CD8-positive, alpha-beta memory T cell (primary cell): Measurements from ENCODE around the gene CFAP157. TPM values are rescaled to one million over a fixed set of nuclear protein-coding genes. Genes with fewer than 3 reads are reported as not detected.
A peak's percentile ranks its signal among the peaks of the same experiment; 100 is the strongest.

ENCODE experiments used
- CTCF ChIA-PET: fragments of 350-600 bp; sonication (Branson Sonifier 250); formaldehyde crosslinking; loops from one replicate; lab custom pipeline; 2021; ENCODE audit warnings: antibody characterized with exemption; lab: Charles Lee
- POLR2A ChIA-PET: fragments of 350-600 bp; sonication (Branson Sonifier 250); formaldehyde crosslinking; loops from one replicate; lab custom pipeline; 2021; ENCODE audit warnings: antibody characterized with exemption; lab: Charles Lee
- DNase-seq, 5 donors: peaks; one replicate each; pipeline versions ENCODE4 v3.0.0 to v3.0.0-alpha.2; 2020 to 2022; ENCODE audit warnings: mixed read lengths in 1 of 5
- H3K27ac ChIP-seq: one replicate; pipeline ENCODE4 v1.7.0; 2013; ENCODE audit warnings: low read depth, mild to moderate bottlenecking, low read length, moderate library complexity
- H3K27me3 ChIP-seq: 2 replicates; pipeline ENCODE4 v1.7.0; 2013; ENCODE audit warnings: low read length, mild to moderate bottlenecking; ENCODE audit not compliant: insufficient read depth, poor library complexity, severe bottlenecking
- H3K36me3 ChIP-seq: 2 replicates; pipeline ENCODE4 v1.7.0; 2013; ENCODE audit warnings: mild to moderate bottlenecking, low read length, moderate library complexity; ENCODE audit not compliant: insufficient read depth
- H3K4me1 ChIP-seq: 2 replicates; pipeline ENCODE4 v1.7.0; 2013; ENCODE audit warnings: mild to moderate bottlenecking, low read length, moderate library complexity; ENCODE audit not compliant: insufficient read depth
- H3K4me3 ChIP-seq: 2 replicates; pipeline ENCODE4 v1.7.0; 2013; ENCODE audit warnings: mild to moderate bottlenecking, low read length
- H3K9me3 ChIP-seq: 2 replicates; pipeline ENCODE4 v1.7.0; 2013; ENCODE audit warnings: mild to moderate bottlenecking, low read length
- H3K27ac Mint-ChIP-seq, 8 donors: one replicate each; pipeline ENCODE4 v1.8.0; 2020 to 2021; ENCODE audit warnings: mixed read lengths in 8 of 8, mild to moderate bottlenecking in 6 of 8, inconsistent platforms in 3 of 8, moderate library complexity in 3 of 8
- H3K27me3 Mint-ChIP-seq, 2 donors: one replicate each; pipeline ENCODE4 v1.8.0; 2020 to 2021; ENCODE audit warnings: mixed read lengths in 2 of 2, mild to moderate bottlenecking in 1 of 2, moderate library complexity in 1 of 2
- H3K36me3 Mint-ChIP-seq, 3 donors: one replicate each; pipeline ENCODE4 v1.8.0; 2020 to 2021; ENCODE audit warnings: mixed read lengths in 3 of 3, inconsistent platforms in 1 of 3, mild to moderate bottlenecking in 1 of 3
- H3K4me1 Mint-ChIP-seq, 3 donors: one replicate each; pipeline ENCODE4 v1.8.0; 2020 to 2021; ENCODE audit warnings: mixed read lengths in 3 of 3, inconsistent platforms in 1 of 3, mild to moderate bottlenecking in 1 of 3
- H3K4me3 Mint-ChIP-seq, 7 donors: one replicate each; pipeline ENCODE4 v1.8.0; 2020 to 2021; ENCODE audit warnings: mixed read lengths in 7 of 7, mild to moderate bottlenecking in 6 of 7, moderate library complexity in 4 of 7, inconsistent platforms in 2 of 7
- H3K9me3 Mint-ChIP-seq, 5 donors: one replicate each; pipeline ENCODE4 v1.8.0; 2020 to 2022; ENCODE audit warnings: mixed read lengths in 5 of 5, mild to moderate bottlenecking in 3 of 5, moderate library complexity in 2 of 5, inconsistent platforms in 1 of 5
- polyA plus RNA-seq: library from polyadenylated mRNA; unstranded; fragments of 300-500 nt; fragmentation: Illumina TruSeq; gene quantifications from one replicate; pipeline ENCODE4 v1.2.3, GENCODE V29; 2021
- total RNA-seq, 2 experiments: library from RNA; stranded (reverse); gene quantifications; one replicate each; pipeline ENCODE4 v1.2.3, GENCODE V29; 2021

CFAP157 gene
- total and polyA plus RNA-seq, 3 experiments from 2014 or later = 0.33 TPM; not detected in 2

DNA sequence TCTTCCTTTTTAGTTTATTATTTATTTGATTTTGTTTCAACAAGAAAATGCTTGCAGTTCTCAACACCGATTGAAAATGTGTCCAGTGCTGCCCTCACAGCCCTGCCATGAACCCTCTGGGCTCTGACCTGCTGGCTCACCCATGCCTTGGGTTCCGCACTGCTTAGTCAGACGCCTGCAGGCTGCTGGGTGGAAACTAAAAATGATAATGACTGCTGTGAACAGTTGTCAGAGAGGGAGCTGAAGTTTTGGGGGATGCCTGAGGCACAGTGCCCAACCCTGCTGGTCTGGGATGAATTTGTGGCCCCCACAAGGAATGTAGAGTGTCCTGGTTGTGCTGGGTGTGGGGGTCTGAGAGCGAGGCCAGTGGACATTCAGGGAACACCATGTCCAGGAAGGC lies 22.2 kb upstream of the CFAP157 start:
- Mint-ChIP-seq H3K27ac (no peak overlapping the region), H3K9me3 (no peaks in the 10 kb centered on the region)
- POLR2A ChIA-PET = no interaction called here

GRCh38 chr9:127686461-127687393 lies 20.1 kb upstream of the CFAP157 start:
- ChIA-PET POLR2A (no interaction called here), CTCF (interaction anchor here (1.0 to 1.5 kb wide), 2 partner anchors 48 to 101 kb away, joined by 3 read pairs; partner anchors contain the start of gene TOR2A)
- Histone ChIP-seq H3K36me3 (no peaks in the 10 kb centered on the region), H3K9me3 (no peaks in the 10 kb centered on the region), H3K27ac (no peak overlapping the region), H3K4me1 (no peaks in the 10 kb centered on the region), H3K4me3 (no peak overlapping the region), H3K27me3 (no peaks in the 10 kb centered on the region)
- Mint-ChIP-seq H3K4me3 (no peak overlapping the region), H3K36me3 (peaks cover 0 to 26% (median 5%) of the 10 kb centered on the region in 3 donors), H3K27me3 (peaks cover 0 to 2% of the 10 kb centered on the region in 2 donors), H3K27ac (peak overlapping the region in 4 of 8 donors; percentile 23 to 63 (median 38)), H3K4me1 (no peaks in the 10 kb centered on the region), H3K9me3 (no peaks in the 10 kb centered on the region)
- DNase-seq = no peak

More for the DNA sequence above, 22.2 kb upstream of the CFAP157 start:
- Histone ChIP-seq H3K36me3 (no peaks in the 10 kb centered on the region), H3K27ac (no peak overlapping the region), H3K9me3 (no peaks in the 10 kb centered on the region), H3K4me3 (no peak overlapping the region), H3K4me1 (no peaks in the 10 kb centered on the region), H3K27me3 (no peaks in the 10 kb centered on the region)
- H3K36me3 Mint-ChIP-seq = peaks cover 0 to 24% (median 6%) of the 10 kb centered on the region in 3 donors
- H3K27me3 Mint-ChIP-seq = peaks cover 0 to 2% of the 10 kb centered on the region in 2 donors
- no peaks in the 10 kb centered on the region for H3K4me1 Mint-ChIP-seq
- CTCF ChIA-PET = no interaction called here
- DNase-seq = no peak
- H3K4me3 Mint-ChIP-seq = no peak overlapping the region

DNA sequence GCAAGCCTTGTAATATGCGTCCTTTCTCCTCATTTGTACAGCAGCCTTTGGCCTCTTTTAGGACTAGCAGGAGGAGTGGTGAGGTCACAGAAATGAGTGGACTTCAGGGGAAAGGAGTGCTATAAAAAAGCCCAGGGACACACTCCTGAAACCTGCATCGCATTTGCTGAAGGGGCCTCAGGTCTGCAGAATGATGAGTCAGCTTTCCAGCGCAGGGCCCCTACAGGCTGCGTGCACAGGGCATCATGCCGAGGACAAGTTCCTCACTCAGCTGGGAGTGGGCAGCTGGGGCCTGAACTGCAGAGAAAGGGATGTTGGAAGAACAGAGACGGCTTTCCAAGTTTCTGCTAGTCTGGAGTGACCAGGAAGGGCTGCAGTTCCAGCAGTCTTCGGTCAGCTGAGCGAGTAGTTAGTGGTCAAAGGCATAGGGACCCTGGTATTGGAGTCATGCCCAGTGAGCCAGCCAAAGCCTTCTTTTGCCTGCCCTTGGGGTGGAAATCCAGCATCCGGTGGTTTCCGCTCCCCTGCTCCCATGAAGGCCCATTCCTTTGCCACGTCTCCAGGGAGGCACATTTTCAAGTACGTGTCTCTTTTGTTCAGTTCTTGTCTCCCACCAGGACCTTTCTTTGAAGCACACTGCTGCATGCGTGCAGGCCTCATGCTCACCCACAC lies 17.3 kb upstream of the CFAP157 start:
- no peaks in the 10 kb centered on the region for H3K4me1 ChIP-seq
- Mint-ChIP-seq H3K4me3 (no peak overlapping the region), H3K36me3 (peaks cover 0 to 22% (median 2%) of the 10 kb centered on the region in 3 donors), H3K9me3 (no peaks in the 10 kb centered on the region), H3K27me3 (peaks cover 0 to 4% of the 10 kb centered on the region in 2 donors), H3K4me1 (no peaks in the 10 kb centered on the region), H3K27ac (peak overlapping the region in 2 of 8 donors; percentile 38 to 56)
- no peak overlapping the region for H3K27ac ChIP-seq
- no peaks in the 10 kb centered on the region for H3K27me3 ChIP-seq
- ChIA-PET POLR2A (no interaction called here), CTCF (interaction anchor here (1.1 kb wide), 1 partner anchor 102 kb away, joined by 3 read pairs; no protein-coding TSS in a partner anchor)
- DNase-seq = peak in 1 of 5 donors; percentile 13
- H3K36me3 ChIP-seq = no peaks in the 10 kb centered on the region
- no peaks in the 10 kb centered on the region for H3K9me3 ChIP-seq
- no peak overlapping the region for H3K4me3 ChIP-seq

DNA sequence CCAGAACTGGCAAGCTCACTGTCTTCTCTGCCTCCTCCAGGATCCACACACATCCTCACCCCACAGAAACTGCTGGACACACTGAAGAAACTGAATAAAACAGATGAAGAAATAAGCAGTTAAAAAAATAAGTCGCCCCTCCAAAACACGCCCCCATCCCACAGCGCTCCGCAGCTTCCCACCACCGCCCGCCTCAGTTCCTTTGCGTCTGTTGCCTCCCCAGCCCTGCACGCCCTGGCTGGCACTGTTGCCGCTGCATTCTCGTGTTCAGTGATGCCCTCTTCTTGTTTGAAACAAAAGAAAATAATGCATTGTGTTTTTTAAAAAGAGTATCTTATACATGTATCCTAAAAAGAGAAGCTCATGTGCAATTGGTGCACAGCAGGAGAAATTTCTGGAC lies 16.1 kb upstream of the CFAP157 start:
- Histone ChIP-seq H3K27ac (no peak overlapping the region), H3K27me3 (no peaks in the 10 kb centered on the region), H3K36me3 (no peaks in the 10 kb centered on the region), H3K4me3 (no peak overlapping the region), H3K9me3 (no peaks in the 10 kb centered on the region), H3K4me1 (no peaks in the 10 kb centered on the region)
- ChIA-PET CTCF (no interaction called here), POLR2A (interaction anchor here (0.6 kb wide), 1 partner anchor 231 kb away, joined by 3 read pairs; no protein-coding TSS in a partner anchor)
- H3K27me3 Mint-ChIP-seq = peaks cover 0 to 4% of the 10 kb centered on the region in 2 donors
- peak overlapping the region in 1 of 8 donors; percentile 75 for H3K27ac Mint-ChIP-seq
- no peak for DNase-seq
- peaks cover 0 to 22% (median 2%) of the 10 kb centered on the region in 3 donors for H3K36me3 Mint-ChIP-seq
- no peak overlapping the region for H3K4me3 Mint-ChIP-seq
- no peaks in the 10 kb centered on the region for H3K9me3 Mint-ChIP-seq
- H3K4me1 Mint-ChIP-seq = no peaks in the 10 kb centered on the region

DNA sequence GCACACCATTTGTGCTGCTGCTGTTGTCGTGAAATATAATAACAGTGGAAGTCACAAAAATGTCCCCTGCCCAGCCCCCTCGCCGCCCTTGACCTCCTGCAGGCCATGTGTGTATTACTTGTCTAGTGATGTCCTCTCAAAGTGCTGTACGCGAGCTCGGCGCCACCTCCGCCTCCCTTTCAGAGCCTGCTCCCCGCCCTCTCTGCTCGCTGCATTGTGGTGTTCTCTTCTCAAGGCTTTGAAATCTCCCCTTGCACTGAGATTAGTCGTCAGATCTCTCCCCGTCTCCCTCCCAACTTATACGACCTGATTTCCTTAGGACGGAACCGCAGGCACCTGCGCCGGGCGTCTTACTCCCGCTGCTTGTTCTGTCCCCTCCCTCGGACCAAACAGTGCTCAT lies 14.7 kb upstream of the CFAP157 start:
- Histone ChIP-seq H3K4me1 (no peaks in the 10 kb centered on the region), H3K27ac (no peak overlapping the region), H3K9me3 (no peaks in the 10 kb centered on the region), H3K4me3 (no peak overlapping the region), H3K36me3 (no peaks in the 10 kb centered on the region), H3K27me3 (no peaks in the 10 kb centered on the region)
- H3K27me3 Mint-ChIP-seq = peaks cover 0 to 4% of the 10 kb centered on the region in 2 donors
- peak overlapping the region in 1 of 8 donors; percentile 17 for H3K27ac Mint-ChIP-seq
- ChIA-PET CTCF (interaction anchor here (0.9 kb wide), 1 partner anchor 35 kb away, joined by 3 read pairs; no protein-coding TSS in a partner anchor), POLR2A (no interaction called here)
- H3K36me3 Mint-ChIP-seq = peaks cover 0 to 22% (median 0%) of the 10 kb centered on the region in 3 donors
- H3K9me3 Mint-ChIP-seq = no peaks in the 10 kb centered on the region
- H3K4me1 Mint-ChIP-seq = no peaks in the 10 kb centered on the region
- no peak overlapping the region for H3K4me3 Mint-ChIP-seq
- DNase-seq = no peak

- no peaks in the 10 kb centered on the region for H3K36me3 ChIP-seq
- Mint-ChIP-seq H3K27me3 (peaks cover 0 to 4% of the 10 kb centered on the region in 2 donors), H3K4me1 (peaks cover 0 to 4% (median 0%) of the 10 kb centered on the region in 3 donors), H3K27ac (no peak overlapping the region), H3K36me3 (peaks cover 0 to 20% (median 0%) of the 10 kb centered on the region in 3 donors), H3K4me3 (no peak overlapping the region), H3K9me3 (no peaks in the 10 kb centered on the region)
- DNase-seq = no peak
- POLR2A ChIA-PET = no interaction called here
- no peak overlapping the region for H3K27ac ChIP-seq
- no peaks in the 10 kb centered on the region for H3K9me3 ChIP-seq
- H3K27me3 ChIP-seq = no peaks in the 10 kb centered on the region
- H3K4me1 ChIP-seq = no peaks in the 10 kb centered on the region
- CTCF ChIA-PET = interaction anchor here (0.9 kb wide), 1 partner anchor 36 kb away, joined by 3 read pairs; no protein-coding TSS in a partner anchor
- H3K4me3 ChIP-seq = no peak overlapping the region
Observed at GRCh38 chr9:127693143-127693542, 13.6 kb upstream of the CFAP157 start.

DNA sequence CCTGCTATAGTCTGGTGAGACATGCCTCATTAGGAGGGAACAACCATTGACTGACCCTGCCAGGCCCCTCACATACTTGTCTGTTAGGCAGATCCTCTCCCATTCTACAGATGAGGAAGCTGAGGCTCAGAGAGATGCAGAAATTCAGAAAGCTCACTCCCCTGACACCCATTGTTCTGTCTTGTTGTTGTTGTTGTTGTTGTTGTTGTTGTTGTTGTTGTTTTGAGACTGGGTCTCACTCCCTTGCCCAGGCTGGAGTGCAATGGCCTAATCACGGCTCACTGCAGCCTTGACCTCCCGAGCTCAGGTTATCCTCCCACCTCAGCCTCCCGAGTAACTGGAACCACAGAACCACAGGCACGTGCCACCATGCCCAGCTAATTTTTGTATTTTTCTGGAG lies 13.1 kb upstream of the CFAP157 start:
- no peaks in the 10 kb centered on the region for H3K9me3 ChIP-seq
- peaks cover 0 to 6% (median 0%) of the 10 kb centered on the region in 3 donors for H3K4me1 Mint-ChIP-seq
- no peak overlapping the region for H3K27ac ChIP-seq
- H3K4me1 ChIP-seq = peaks cover under 1% of the 10 kb centered on the region
- POLR2A ChIA-PET = interaction anchor here (0.7 kb wide), 1 partner anchor 226 kb away, joined by 3 read pairs; no protein-coding TSS in a partner anchor
- H3K27me3 ChIP-seq = no peaks in the 10 kb centered on the region
- H3K4me3 Mint-ChIP-seq = peak overlapping the region in 1 of 7 donors; percentile 45
- no peak for DNase-seq
- no peak overlapping the region for H3K27ac Mint-ChIP-seq
- H3K36me3 ChIP-seq = no peaks in the 10 kb centered on the region
- H3K9me3 Mint-ChIP-seq = no peaks in the 10 kb centered on the region
- CTCF ChIA-PET = no interaction called here
- H3K36me3 Mint-ChIP-seq = peaks cover 0 to 20% (median 0%) of the 10 kb centered on the region in 3 donors
- H3K27me3 Mint-ChIP-seq = peaks cover 0 to 2% of the 10 kb centered on the region in 2 donors
- no peak overlapping the region for H3K4me3 ChIP-seq
